CD4-positive, alpha-beta T cell treated with Interleukin-17A for 4 hours (primary cell): ENCODE data around the gene UBAC1.
"Not testable (repeated sequence)": the region's sequence is repeated elsewhere in the genome, so short reads cannot be mapped to it uniquely, and the experiment has no call there.

Source experiments
- DNase-seq: peaks from one replicate; pipeline ENCODE4 v3.0.0-alpha.2; 2020; ENCODE audit warnings: mixed read lengths

The UBAC1 gene

GRCh38 chr9:135932656-135933055 is 28.5 kb downstream of the UBAC1 start:
- DNase-seq, result no peak

GRCh38 chr9:135931349-135931820 is 29.8 kb downstream of the UBAC1 start:
- no peak for DNase-seq

GRCh38 chr9:135930446-135931345 is 30.5 kb downstream of the UBAC1 start:
- no peak for DNase-seq

GRCh38 chr9:135929656-135930445 is 31.3 kb downstream of the UBAC1 start:
- DNase-seq, result no peak

GRCh38 chr9:135928731-135929655 is 32.2 kb downstream of the UBAC1 start:
- DNase-seq, result no peak

GRCh38 chr9:135928074-135928730 is 33.0 kb downstream of the UBAC1 start:
- DNase-seq, result no peak

GRCh38 chr9:135927195-135928013 is 33.8 kb downstream of the UBAC1 start:
- DNase-seq, result no peak

- peak; percentile 43 for DNase-seq
Measured at GRCh38 chr9:135926402-135927194, 34.6 kb downstream of the UBAC1 start.

- DNase-seq, result no peak
Measured at GRCh38 chr9:135925496-135926133, 35.6 kb downstream of the UBAC1 start.

GRCh38 chr9:135924628-135925338 is 36.4 kb downstream of the UBAC1 start:
- DNase-seq, result peak; percentile 33

- DNase-seq, result no peak
Measured at GRCh38 chr9:135923508-135923907, 37.7 kb downstream of the UBAC1 start.

- no peak for DNase-seq
Measured at GRCh38 chr9:135921749-135922310, 39.3 kb downstream of the UBAC1 start.

GRCh38 chr9:135920973-135921585 is 40.1 kb downstream of the UBAC1 start:
- DNase-seq, result no peak

- DNase-seq, result no peak
Measured at GRCh38 chr9:135920256-135920930, 40.8 kb downstream of the UBAC1 start.

- DNase-seq, result no peak
Measured at GRCh38 chr9:135919318-135919890, 41.8 kb downstream of the UBAC1 start.

- not testable (repeated sequence) for DNase-seq
Measured at GRCh38 chr9:135916227-135916626, 44.9 kb downstream of the UBAC1 start.

GRCh38 chr9:135914921-135915320 is 46.3 kb downstream of the UBAC1 start:
- DNase-seq, result no peak
